ENCODE measurements around the gene VKORC1.

DNA sequence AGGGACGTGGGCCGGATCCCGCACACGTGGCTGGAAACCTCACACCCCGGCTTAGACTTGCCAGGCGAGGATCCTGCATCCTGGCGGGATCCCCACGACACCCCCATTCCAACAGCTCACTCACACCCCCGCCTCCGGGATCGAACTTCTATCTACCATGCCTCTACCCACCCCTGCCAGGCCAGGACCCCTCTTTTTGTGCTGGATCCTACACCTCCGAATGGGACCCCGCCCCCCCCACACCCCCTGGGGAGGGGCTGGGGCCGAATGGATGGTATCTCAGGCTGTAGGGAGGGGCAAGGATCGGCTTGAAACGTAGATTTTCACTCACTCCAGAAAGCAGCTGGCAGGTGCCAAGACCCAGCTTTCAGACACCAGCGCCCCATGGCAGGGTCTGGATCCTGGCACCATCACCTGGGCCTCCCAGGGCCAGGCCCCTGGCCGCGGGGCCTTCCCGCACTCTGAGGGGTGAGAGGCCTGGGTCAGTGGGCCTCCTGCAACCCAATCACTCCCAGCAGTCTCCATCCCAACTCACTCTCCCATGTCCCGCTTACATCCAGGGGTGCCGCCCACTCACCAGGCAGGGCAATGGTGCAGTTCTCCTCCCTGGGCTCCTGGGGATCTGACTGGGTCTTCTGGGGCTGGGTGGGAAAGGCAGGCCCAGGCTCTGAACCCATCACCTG, 48.6 kb upstream of the VKORC1 start:
- TF ChIP-seq POLR2A (IDR thresholded peaks at IDR 0.05; ENCODE audit: low read length) (no peak), GATA1 (IDR thresholded peaks at IDR 0.05; ENCODE audit: low read depth, low read length) (no peak)

All from erythroblast (primary cell).